PFSK-1 (cell line): Measurements from ENCODE around the gene ALS2.

ENCODE experiments used
- FOXP2 ChIP-seq: optimal IDR thresholded peaks from 2 replicates; pipeline ENCODE3; 2011; ENCODE audit warnings: borderline replicate concordance, control low read depth, inconsistent platforms; ENCODE audit not compliant: insufficient read depth; ENCODE audit errors: extremely low read length, extremely low read depth
- POLR2AphosphoS5 ChIP-seq: IDR thresholded peaks from 2 replicates; pipeline ENCODE4 v1.6.1; 2012; ENCODE audit warnings: low read depth, mild to moderate bottlenecking, control low read depth, low read length, moderate library complexity
- REST ChIP-seq, 2 experiments: IDR thresholded peaks; 2 replicates each; pipeline versions ENCODE4 v1.6.1 to v1.8.0; 2011 to 2012; ENCODE audit warnings: low read depth in 2 of 2, low read length in 2 of 2, control low read depth in 1 of 2, inconsistent platforms in 1 of 2, mild to moderate bottlenecking in 1 of 2, moderate library complexity in 1 of 2; ENCODE audit not compliant: insufficient read depth in 1 of 2
- SIN3A ChIP-seq: IDR thresholded peaks from 2 replicates; pipeline ENCODE4 v1.6.1; 2012; ENCODE audit warnings: mild to moderate bottlenecking, low read length, moderate library complexity, borderline replicate concordance; ENCODE audit not compliant: insufficient read depth
- TAF1 ChIP-seq: IDR thresholded peaks from 2 replicates; pipeline ENCODE4 v1.6.1; 2012; ENCODE audit warnings: low read length, control low read depth, borderline replicate concordance; ENCODE audit not compliant: insufficient read depth

ALS2 gene

GRCh38 chr2:201699416-201699815, 81.3 kb downstream of the ALS2 start:
- TF ChIP-seq FOXP2 (no peak), TAF1 (no peak), REST (IDR thresholded peaks at IDR 0.05; ENCODE audit: insufficient read depth in 1 of 2, low read depth in 2 of 2, low read length in 2 of 2) (no peak), POLR2AphosphoS5 (no peak), SIN3A (no peak)

- no peak for TF ChIP-seq REST (IDR thresholded peaks at IDR 0.05; ENCODE audit: insufficient read depth in 1 of 2, low read depth in 2 of 2, low read length in 2 of 2)
Observed at GRCh38 chr2:201698588-201699226, 82.0 kb downstream of the ALS2 start, which contains the start of gene MPP4. Gene MPP4, minus strand, starts transcription at chr2:201698644. Its CDS starts 4,690 bp downstream, at chr2:201693954.

- no peak for TF ChIP-seq FOXP2
- TF ChIP-seq SIN3A, result no peak
- no peak for TF ChIP-seq POLR2AphosphoS5
Observed at GRCh38 chr2:201697899-201698298, 82.8 kb downstream of the ALS2 start.

GRCh38 chr2:201696151-201696659, 84.5 kb downstream of the ALS2 start:
- TF ChIP-seq SIN3A (no peak), POLR2AphosphoS5 (no peak), TAF1 (no peak), REST (IDR thresholded peaks at IDR 0.05; ENCODE audit: insufficient read depth in 1 of 2, low read depth in 2 of 2, low read length in 2 of 2) (0 out of 4 replicates have a peak, but pooled peaks of 1 of the 2 experiments have one; percentile 12), FOXP2 (no peak)

GRCh38 chr2:201685156-201685555, 95.6 kb downstream of the ALS2 start:
- TF ChIP-seq SIN3A (no peak), REST (IDR thresholded peaks at IDR 0.05; ENCODE audit: insufficient read depth in 1 of 2, low read depth in 2 of 2, low read length in 2 of 2) (no peak), FOXP2 (no peak), POLR2AphosphoS5 (no peak), TAF1 (no peak)
